HCT116 (cell line): ENCODE data around the gene POLH.
"Not testable (repeated sequence)": the region's sequence is repeated elsewhere in the genome, so short reads cannot be mapped to it uniquely, and the experiment has no call there.

Source experiments
- CBX3 ChIP-seq: IDR thresholded peaks from 2 replicates; pipeline ENCODE4 v1.6.1; 2012; ENCODE audit warnings: low read depth
- CEBPB ChIP-seq: IDR thresholded peaks from 2 replicates; pipeline ENCODE4 v1.6.1; 2012; ENCODE audit warnings: low read depth
- CTCF ChIP-seq, 3 experiments: fragments of 200-600 bp in 1 of 3; sonication (generic) in 1 of 3; IDR thresholded peaks in 2 of 3; conservative IDR thresholded peaks in 1 of 3; 2 replicates each; pipeline ENCODE4 v1.5.1; 2012 to 2017; ENCODE audit warnings: low read depth in 2 of 3, low read length in 2 of 3, antibody characterized with exemption in 1 of 3, borderline replicate concordance in 1 of 3, control low read depth in 1 of 3, mild to moderate bottlenecking in 1 of 3, mixed read lengths in 1 of 3, mixed run types in 1 of 3, moderate library complexity in 1 of 3; ENCODE audit not compliant: insufficient read depth in 1 of 3
- EZH2 ChIP-seq: fragments of 200-600 bp; sonication (generic); IDR thresholded peaks from 2 replicates; pipeline ENCODE4 v1.6.1; 2017; ENCODE audit warnings: antibody characterized with exemption, mixed run types
- FOSL1 ChIP-seq: IDR thresholded peaks from 2 replicates; pipeline ENCODE4 v1.6.1; 2012; ENCODE audit warnings: low read depth
- MAX ChIP-seq: IDR thresholded peaks from 2 replicates; pipeline ENCODE4 v1.6.1; 2012
- POLR2A ChIP-seq: IDR thresholded peaks from 2 replicates; pipeline ENCODE4 v1.7.0; 2011; ENCODE audit warnings: borderline replicate concordance; ENCODE audit not compliant: insufficient read depth, insufficient read length; ENCODE audit errors: extremely low read depth
- POLR2AphosphoS5 ChIP-seq: IDR thresholded peaks from 2 replicates; pipeline ENCODE4 v1.6.1; 2011; ENCODE audit warnings: mild to moderate bottlenecking, low read depth, low read length, moderate library complexity
- SRF ChIP-seq: IDR thresholded peaks from 2 replicates; pipeline ENCODE4 v1.6.1; 2012; ENCODE audit warnings: low read depth
- YY1 ChIP-seq: IDR thresholded peaks from 2 replicates; pipeline ENCODE4 v1.6.1; 2011; ENCODE audit warnings: low read length, low read depth, moderate library complexity, mild to moderate bottlenecking; ENCODE audit not compliant: insufficient replicate concordance; ENCODE audit errors: extremely low read depth
- ZBTB33 ChIP-seq: IDR thresholded peaks from 2 replicates; pipeline ENCODE4 v1.6.1; 2011; ENCODE audit warnings: mild to moderate bottlenecking, low read length, moderate library complexity; ENCODE audit not compliant: insufficient replicate concordance; ENCODE audit errors: extremely low read depth
- ZNF274 ChIP-seq: fragments of 200-500 bp; sonication (Bioruptor generic); IDR thresholded peaks from 2 replicates; pipeline ENCODE4 v1.6.1; 2014; ENCODE audit warnings: mild to moderate bottlenecking, low read depth, low read length, inconsistent platforms
- TF ChIP-seq, protein P1 (sequence below): IDR thresholded peaks from 2 replicates; pipeline ENCODE4 v1.6.1; 2012
- TF ChIP-seq, protein P2 (sequence below): IDR thresholded peaks from 2 replicates; pipeline ENCODE4 v1.6.1; 2012; ENCODE audit warnings: low read depth

GRCh38 chr6:43539409-43539808, 36.6 kb upstream of the POLH start:
- not testable (repeated sequence) for TF ChIP-seq CTCF (IDR thresholded peaks at IDR 0.05 in 2 of 3, conservative IDR thresholded peaks at IDR 0.05 in 1 of 3; ENCODE audit: borderline replicate concordance in 1 of 3, insufficient read depth in 1 of 3, low read depth in 2 of 3, low read length in 2 of 3); CBX3; EZH2; POLR2A; ZNF274; FOSL1; MAX; SRF; POLR2AphosphoS5; CEBPB; YY1; ZBTB33
- TF ChIP-seq, protein P1, sequence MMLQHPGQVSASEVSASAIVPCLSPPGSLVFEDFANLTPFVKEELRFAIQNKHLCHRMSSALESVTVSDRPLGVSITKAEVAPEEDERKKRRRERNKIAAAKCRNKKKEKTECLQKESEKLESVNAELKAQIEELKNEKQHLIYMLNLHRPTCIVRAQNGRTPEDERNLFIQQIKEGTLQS = not testable (repeated sequence)
- TF ChIP-seq, protein P2, sequence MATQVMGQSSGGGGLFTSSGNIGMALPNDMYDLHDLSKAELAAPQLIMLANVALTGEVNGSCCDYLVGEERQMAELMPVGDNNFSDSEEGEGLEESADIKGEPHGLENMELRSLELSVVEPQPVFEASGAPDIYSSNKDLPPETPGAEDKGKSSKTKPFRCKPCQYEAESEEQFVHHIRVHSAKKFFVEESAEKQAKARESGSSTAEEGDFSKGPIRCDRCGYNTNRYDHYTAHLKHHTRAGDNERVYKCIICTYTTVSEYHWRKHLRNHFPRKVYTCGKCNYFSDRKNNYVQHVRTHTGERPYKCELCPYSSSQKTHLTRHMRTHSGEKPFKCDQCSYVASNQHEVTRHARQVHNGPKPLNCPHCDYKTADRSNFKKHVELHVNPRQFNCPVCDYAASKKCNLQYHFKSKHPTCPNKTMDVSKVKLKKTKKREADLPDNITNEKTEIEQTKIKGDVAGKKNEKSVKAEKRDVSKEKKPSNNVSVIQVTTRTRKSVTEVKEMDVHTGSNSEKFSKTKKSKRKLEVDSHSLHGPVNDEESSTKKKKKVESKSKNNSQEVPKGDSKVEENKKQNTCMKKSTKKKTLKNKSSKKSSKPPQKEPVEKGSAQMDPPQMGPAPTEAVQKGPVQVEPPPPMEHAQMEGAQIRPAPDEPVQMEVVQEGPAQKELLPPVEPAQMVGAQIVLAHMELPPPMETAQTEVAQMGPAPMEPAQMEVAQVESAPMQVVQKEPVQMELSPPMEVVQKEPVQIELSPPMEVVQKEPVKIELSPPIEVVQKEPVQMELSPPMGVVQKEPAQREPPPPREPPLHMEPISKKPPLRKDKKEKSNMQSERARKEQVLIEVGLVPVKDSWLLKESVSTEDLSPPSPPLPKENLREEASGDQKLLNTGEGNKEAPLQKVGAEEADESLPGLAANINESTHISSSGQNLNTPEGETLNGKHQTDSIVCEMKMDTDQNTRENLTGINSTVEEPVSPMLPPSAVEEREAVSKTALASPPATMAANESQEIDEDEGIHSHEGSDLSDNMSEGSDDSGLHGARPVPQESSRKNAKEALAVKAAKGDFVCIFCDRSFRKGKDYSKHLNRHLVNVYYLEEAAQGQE = not testable (repeated sequence)
